Measurements from ENCODE around the gene HPS1.

GRCh38 chr10:98370831-98371820, 75.6 kb downstream of the HPS1 start:
- TF ChIP-seq CTCF (IDR thresholded peaks at IDR 0.05; ENCODE audit: insufficient read depth, low read length, poor library complexity, severe bottlenecking) (no peak), EZH2phosphoT487 (conservative IDR thresholded peaks at IDR 0.05; ENCODE audit: low read length) (no peak)

Measured in SU-DHL-6 (cell line).